NB4 (cell line): ENCODE results near the gene DPH2.

Experiments used
- DNase-seq: peaks from one replicate; pipeline ENCODE4 v3.0.0; 2010; ENCODE audit warnings: low read depth
- H3K4me3 ChIP-seq: one replicate; pipeline ENCODE4 v1.5.1; 2011; ENCODE audit warnings: mild to moderate bottlenecking, low read depth, low read length, moderate library complexity
- CTCF ChIP-seq: IDR thresholded peaks from one replicate; pipeline ENCODE4 v1.5.1; 2012; ENCODE audit warnings: low read depth, low read length
- MAX ChIP-seq: IDR thresholded peaks from 2 replicates; pipeline ENCODE4 v1.6.1; 2011; ENCODE audit warnings: low read depth, low read length
- MYC ChIP-seq: IDR thresholded peaks from 2 replicates; pipeline ENCODE4 v1.6.1; 2011; ENCODE audit warnings: low read depth, low read length
- POLR2A ChIP-seq: IDR thresholded peaks from 2 replicates; pipeline ENCODE4 v1.6.1; 2011; ENCODE audit warnings: mild to moderate bottlenecking; ENCODE audit not compliant: insufficient read length; ENCODE audit errors: extremely low read depth

Gene DPH2

GRCh38 chr1:43969746-43970466 is at the start of gene DPH2:
Gene DPH2 (plus strand): TSS chr1:43970010. CDS start chr1:43970176, 166 bp downstream.
- peak; percentile 97 for DNase-seq
- H3K4me3 ChIP-seq = peak within 1 kb of the TSS; percentile 89
- TF ChIP-seq MAX = peak; percentile 97
- no peak for TF ChIP-seq CTCF
- TF ChIP-seq POLR2A = peak; percentile 31
- peak; percentile 97 for TF ChIP-seq MYC

- H3K4me3 ChIP-seq = no peak overlapping the region
- no peak for TF ChIP-seq CTCF
- no peak for TF ChIP-seq POLR2A
- TF ChIP-seq MAX = no peak
- TF ChIP-seq MYC = no peak
- DNase-seq = no peak
Measured at GRCh38 chr1:43921022-43921421, 48.8 kb upstream of the DPH2 start.

- TF ChIP-seq CTCF = no peak
- TF ChIP-seq POLR2A = no peak
- no peak for TF ChIP-seq MAX
- TF ChIP-seq MYC = no peak
- no peak for DNase-seq
- H3K4me3 ChIP-seq = no peak overlapping the region
Measured at GRCh38 chr1:43924516-43924915, 45.3 kb upstream of the DPH2 start.

GRCh38 chr1:43925846-43926245 is 44.0 kb upstream of the DPH2 start:
- no peak overlapping the region for H3K4me3 ChIP-seq
- DNase-seq = no peak
- TF ChIP-seq POLR2A (no peak), CTCF (no peak), MYC (no peak), MAX (no peak)

GRCh38 chr1:43930168-43930948 is 39.5 kb upstream of the DPH2 start:
- H3K4me3 ChIP-seq = no peak overlapping the region
- TF ChIP-seq POLR2A = no peak
- TF ChIP-seq CTCF = peak; percentile 39
- no peak for TF ChIP-seq MYC
- DNase-seq = peak; percentile 44
